Keratinocyte (primary cell): Measurements from ENCODE around the gene HIP1.
"Not testable (repeated sequence)": the region's sequence is repeated elsewhere in the genome, so short reads cannot be mapped to it uniquely, and the experiment has no call there.

Experiments used
- EZH2 ChIP-seq: IDR thresholded peaks from one replicate; pipeline ENCODE4 v1.6.1; 2012; ENCODE audit warnings: inconsistent platforms, mild to moderate bottlenecking, low read length, moderate library complexity
- TF ChIP-seq, protein P1 (sequence below), 3 experiments: IDR thresholded peaks in 1 of 3; conservative IDR thresholded peaks in 1 of 3; optimal IDR thresholded peaks in 1 of 3; 2 replicates in 2 of 3; 3 replicates in 1 of 3; pipeline versions ENCODE3 to v1.5.1; 2011; ENCODE audit warnings: low read length in 3 of 3, mild to moderate bottlenecking in 3 of 3, moderate library complexity in 2 of 3, control low read depth in 1 of 3, inconsistent platforms in 1 of 3; ENCODE audit not compliant: insufficient read depth in 2 of 3; ENCODE audit errors: extremely low read depth in 1 of 3

DNA sequence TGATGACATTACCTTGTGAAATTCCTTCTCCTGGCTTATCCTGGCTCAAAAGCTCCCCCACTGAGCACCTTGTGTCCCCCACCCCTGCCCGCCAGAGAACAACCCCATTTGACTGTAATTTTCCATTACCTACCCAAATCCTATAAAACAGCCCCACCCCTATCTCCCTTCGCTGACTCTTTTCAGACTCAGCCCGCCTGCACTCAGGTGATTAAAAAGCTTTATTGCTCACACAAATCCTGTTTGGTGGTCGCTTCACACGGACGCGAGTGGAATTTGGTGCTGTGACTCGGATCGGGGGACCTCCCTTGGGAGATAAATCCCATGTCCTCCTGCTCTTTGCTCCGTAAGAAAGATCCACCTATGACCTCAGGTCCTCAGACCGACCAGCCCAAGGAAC is 40.3 kb upstream of the HIP1 start:
- TF ChIP-seq, protein P1, sequence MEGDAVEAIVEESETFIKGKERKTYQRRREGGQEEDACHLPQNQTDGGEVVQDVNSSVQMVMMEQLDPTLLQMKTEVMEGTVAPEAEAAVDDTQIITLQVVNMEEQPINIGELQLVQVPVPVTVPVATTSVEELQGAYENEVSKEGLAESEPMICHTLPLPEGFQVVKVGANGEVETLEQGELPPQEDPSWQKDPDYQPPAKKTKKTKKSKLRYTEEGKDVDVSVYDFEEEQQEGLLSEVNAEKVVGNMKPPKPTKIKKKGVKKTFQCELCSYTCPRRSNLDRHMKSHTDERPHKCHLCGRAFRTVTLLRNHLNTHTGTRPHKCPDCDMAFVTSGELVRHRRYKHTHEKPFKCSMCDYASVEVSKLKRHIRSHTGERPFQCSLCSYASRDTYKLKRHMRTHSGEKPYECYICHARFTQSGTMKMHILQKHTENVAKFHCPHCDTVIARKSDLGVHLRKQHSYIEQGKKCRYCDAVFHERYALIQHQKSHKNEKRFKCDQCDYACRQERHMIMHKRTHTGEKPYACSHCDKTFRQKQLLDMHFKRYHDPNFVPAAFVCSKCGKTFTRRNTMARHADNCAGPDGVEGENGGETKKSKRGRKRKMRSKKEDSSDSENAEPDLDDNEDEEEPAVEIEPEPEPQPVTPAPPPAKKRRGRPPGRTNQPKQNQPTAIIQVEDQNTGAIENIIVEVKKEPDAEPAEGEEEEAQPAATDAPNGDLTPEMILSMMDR (optimal IDR thresholded peaks at IDR 0.05 in 1 of 3, IDR thresholded peaks at IDR 0.05 in 1 of 3, conservative IDR thresholded peaks at IDR 0.05 in 1 of 3; ENCODE audit: extremely low read depth in 1 of 3, insufficient read depth in 2 of 3, low read length in 3 of 3) = not testable (repeated sequence)
- TF ChIP-seq EZH2 = not testable (repeated sequence)
